Fibroblast of lung (primary cell): ENCODE data around the gene ITPK1. TPM values are rescaled to one million over a fixed set of nuclear protein-coding genes. Genes with fewer than 3 reads are reported as not detected.

Source experiments
- DNase-seq, 2 donors: peaks; one replicate each; pipeline versions ENCODE4 v3.0.0 to v3.0.0-alpha.2; 2010; ENCODE audit warnings: low read depth in 2 of 2
- H2AFZ ChIP-seq: 2 replicates; pipeline ENCODE4 v1.5.1; 2012; ENCODE audit warnings: low read length, control low read depth, inconsistent platforms
- H3K27ac ChIP-seq: 2 replicates; pipeline ENCODE4 v1.5.1; 2011; ENCODE audit warnings: low read length, control low read depth; ENCODE audit not compliant: insufficient read depth
- H3K27me3 ChIP-seq: 2 replicates; pipeline ENCODE4 v1.5.1; 2011; ENCODE audit warnings: mild to moderate bottlenecking, low read length; ENCODE audit not compliant: control insufficient read depth, insufficient read depth
- H3K36me3 ChIP-seq: 2 replicates; pipeline ENCODE4 v1.5.1; 2011; ENCODE audit warnings: low read length; ENCODE audit not compliant: control insufficient read depth, insufficient read depth
- H3K4me1 ChIP-seq: 2 replicates; pipeline ENCODE4 v1.5.1; 2011; ENCODE audit warnings: low read length; ENCODE audit not compliant: control insufficient read depth, insufficient read depth; ENCODE audit errors: extremely low read depth
- H3K4me2 ChIP-seq: 2 replicates; pipeline ENCODE4 v1.5.1; 2011; ENCODE audit warnings: low read length, control low read depth; ENCODE audit not compliant: insufficient read depth; ENCODE audit errors: extremely low read depth
- H3K4me3 ChIP-seq, 4 experiments: fragments of 200-600 bp in 1 of 4; sonication (generic) in 1 of 4; replicated peaks in 1 of 4; 2 replicates each; pipeline ENCODE4 v1.5.1; 2011 to 2016; ENCODE audit warnings: low read length in 4 of 4, low read depth in 3 of 4, mild to moderate bottlenecking in 3 of 4, control low read depth in 2 of 4, inconsistent platforms in 1 of 4, mixed read lengths in 1 of 4; ENCODE audit not compliant: insufficient read depth in 1 of 4; ENCODE audit errors: control extremely low read depth in 1 of 4
- H3K79me2 ChIP-seq: 2 replicates; pipeline ENCODE4 v1.5.1; 2012; ENCODE audit warnings: mild to moderate bottlenecking, low read length, inconsistent platforms; ENCODE audit not compliant: control insufficient read depth, insufficient read depth
- H3K9ac ChIP-seq: 2 replicates; pipeline ENCODE4 v1.5.1; 2011; ENCODE audit warnings: mild to moderate bottlenecking, low read length, control low read depth; ENCODE audit not compliant: insufficient read depth
- H3K9me3 ChIP-seq: 2 replicates; pipeline ENCODE4 v1.5.1; 2012; ENCODE audit warnings: low read depth, low read length; ENCODE audit not compliant: control insufficient read depth, insufficient read depth
- H4K20me1 ChIP-seq: 2 replicates; pipeline ENCODE4 v1.5.1; 2011; ENCODE audit warnings: low read length; ENCODE audit not compliant: control insufficient read depth, insufficient read depth; ENCODE audit errors: extremely low read depth
- EZH2 ChIP-seq: IDR thresholded peaks from 2 replicates; pipeline ENCODE4 v1.5.1; 2012; ENCODE audit warnings: low read length, control low read depth, mild to moderate bottlenecking; ENCODE audit errors: missing control alignments
- polyA plus RNA-seq, 2 donors: library from polyadenylated mRNA; depleted of rRNA in 1 of 2; stranded (reverse) in 1 of 2; unstranded in 1 of 2; fragments of >200 nt; gene quantifications; 2 replicates each; pipeline ENCODE4 v1.2.1, GENCODE V29; 2011 to 2012; ENCODE audit warnings: missing spikeins in 1 of 2
- total RNA-seq: library from RNA; depleted of rRNA; stranded (reverse); fragments of >200 nt; gene quantifications from 2 replicates; pipeline ENCODE4 v1.2.1, GENCODE V29; 2014
- TF ChIP-seq, protein P1 (sequence below), 2 donors: IDR thresholded peaks in 1 of 2; conservative IDR thresholded peaks in 1 of 2; 1 replicate in 1 of 2; 2 replicates in 1 of 2; pipeline ENCODE4 v1.5.1; 2011 to 2012; ENCODE audit warnings: low read length in 2 of 2, control low read depth in 1 of 2, inconsistent platforms in 1 of 2, low read depth in 1 of 2, mild to moderate bottlenecking in 1 of 2

The ITPK1 gene
- total and polyA plus RNA-seq, 2 donors (not counting 1 experiment from before 2014, with no cell fraction given), result 9.2 to 23.1 TPM

DNA sequence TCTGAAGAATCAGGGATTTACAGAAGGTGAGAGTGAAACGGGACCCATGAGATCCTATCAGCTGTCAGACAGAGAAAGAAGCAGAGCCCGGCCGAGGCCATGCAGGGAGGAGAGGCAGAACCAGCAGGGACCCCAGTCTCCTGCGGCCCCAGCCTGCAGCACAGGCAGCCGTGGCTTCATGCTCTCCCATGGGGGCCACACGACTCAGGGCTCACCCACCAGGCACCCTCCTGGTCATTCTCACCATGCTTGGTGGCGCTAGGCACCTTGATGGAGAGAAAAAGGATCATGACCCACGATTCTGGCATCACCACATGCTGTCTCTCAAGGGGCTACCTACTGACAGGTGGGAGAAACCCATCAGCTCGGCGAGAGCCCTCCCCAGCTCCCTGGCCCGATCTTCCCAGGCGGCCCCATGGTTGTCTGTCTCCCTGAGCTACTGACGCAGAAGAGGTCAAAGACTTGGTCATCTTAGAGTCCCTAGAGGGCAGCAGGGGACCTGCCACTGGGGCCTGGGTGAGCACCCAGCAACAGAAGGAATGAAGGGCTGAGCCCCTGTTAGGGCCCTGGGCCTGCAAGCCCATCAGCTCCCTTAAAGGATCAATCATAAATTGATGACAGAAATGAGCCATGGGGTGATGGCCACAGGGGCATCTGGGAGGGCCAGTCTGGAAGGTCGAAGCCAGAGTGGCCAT, 58.0 kb downstream of the ITPK1 start:
- no peaks in the 10 kb centered on the region for H3K27me3 ChIP-seq
- H3K9me3 ChIP-seq, result no peaks in the 10 kb centered on the region
- no peak overlapping the region for H3K4me3 ChIP-seq
- H4K20me1 ChIP-seq, result no peaks in the 10 kb centered on the region
- no peaks in the 10 kb centered on the region for H3K36me3 ChIP-seq
- H3K79me2 ChIP-seq, result no peaks in the 10 kb centered on the region
- no peak overlapping the region for H2AFZ ChIP-seq
- H3K4me2 ChIP-seq, result no peak overlapping the region
- TF ChIP-seq, protein P1, sequence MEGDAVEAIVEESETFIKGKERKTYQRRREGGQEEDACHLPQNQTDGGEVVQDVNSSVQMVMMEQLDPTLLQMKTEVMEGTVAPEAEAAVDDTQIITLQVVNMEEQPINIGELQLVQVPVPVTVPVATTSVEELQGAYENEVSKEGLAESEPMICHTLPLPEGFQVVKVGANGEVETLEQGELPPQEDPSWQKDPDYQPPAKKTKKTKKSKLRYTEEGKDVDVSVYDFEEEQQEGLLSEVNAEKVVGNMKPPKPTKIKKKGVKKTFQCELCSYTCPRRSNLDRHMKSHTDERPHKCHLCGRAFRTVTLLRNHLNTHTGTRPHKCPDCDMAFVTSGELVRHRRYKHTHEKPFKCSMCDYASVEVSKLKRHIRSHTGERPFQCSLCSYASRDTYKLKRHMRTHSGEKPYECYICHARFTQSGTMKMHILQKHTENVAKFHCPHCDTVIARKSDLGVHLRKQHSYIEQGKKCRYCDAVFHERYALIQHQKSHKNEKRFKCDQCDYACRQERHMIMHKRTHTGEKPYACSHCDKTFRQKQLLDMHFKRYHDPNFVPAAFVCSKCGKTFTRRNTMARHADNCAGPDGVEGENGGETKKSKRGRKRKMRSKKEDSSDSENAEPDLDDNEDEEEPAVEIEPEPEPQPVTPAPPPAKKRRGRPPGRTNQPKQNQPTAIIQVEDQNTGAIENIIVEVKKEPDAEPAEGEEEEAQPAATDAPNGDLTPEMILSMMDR (conservative IDR thresholded peaks at IDR 0.05 in 1 of 2, IDR thresholded peaks at IDR 0.05 in 1 of 2; ENCODE audit: low read depth in 1 of 2, low read length in 2 of 2), result no peak
- TF ChIP-seq EZH2, result no peak
- H3K9ac ChIP-seq, result no peak overlapping the region
- no peak for DNase-seq
- H3K27ac ChIP-seq, result peak overlapping the region; percentile 23
- H3K4me1 ChIP-seq, result peaks cover 9% of the 10 kb centered on the region

DNA sequence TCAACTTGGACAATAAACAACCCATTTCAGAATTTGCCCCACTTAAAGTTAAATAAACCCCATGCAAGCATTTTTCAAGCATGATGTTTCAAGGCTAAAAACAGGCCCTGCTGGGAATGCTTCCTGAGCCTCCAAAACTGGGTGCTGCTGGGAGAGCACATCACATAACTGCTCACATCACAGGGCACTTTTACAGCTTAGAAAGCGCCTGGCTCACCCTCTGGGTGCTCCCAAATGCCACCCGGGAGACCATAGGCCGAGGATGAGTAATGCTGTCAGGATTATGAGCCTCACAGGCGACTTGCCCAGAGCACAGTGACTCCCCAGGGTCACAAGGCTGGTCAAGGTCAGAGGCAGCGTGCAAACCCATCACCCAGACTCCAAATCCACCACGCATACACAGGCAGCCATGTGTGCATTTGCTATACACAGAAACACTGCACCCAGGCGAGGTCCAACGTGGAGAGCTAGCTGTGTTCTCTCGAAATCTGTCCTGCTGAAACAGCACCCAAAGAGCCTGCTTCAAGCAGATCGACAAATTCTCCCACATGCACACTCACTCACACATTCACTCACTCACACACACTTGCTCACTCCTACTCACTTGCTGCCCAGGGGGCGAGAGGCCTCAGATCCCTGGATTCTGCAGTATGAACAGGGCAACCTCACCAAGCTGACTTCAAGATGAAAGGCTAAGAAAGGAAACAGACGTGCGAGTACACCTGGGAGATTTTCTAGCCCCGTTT, 58.7 kb downstream of the ITPK1 start:
- Histone ChIP-seq H4K20me1 (no peaks in the 10 kb centered on the region), H3K4me2 (no peak overlapping the region), H3K9me3 (no peaks in the 10 kb centered on the region), H3K4me3 (no peak overlapping the region), H3K27ac (peak overlapping the region; percentile 23), H2AFZ (no peak overlapping the region), H3K79me2 (no peaks in the 10 kb centered on the region), H3K27me3 (no peaks in the 10 kb centered on the region), H3K36me3 (no peaks in the 10 kb centered on the region), H3K4me1 (peaks cover 9% of the 10 kb centered on the region), H3K9ac (no peak overlapping the region)
- no peak for DNase-seq
- TF ChIP-seq, protein P1 (conservative IDR thresholded peaks at IDR 0.05 in 1 of 2, IDR thresholded peaks at IDR 0.05 in 1 of 2; ENCODE audit: low read depth in 1 of 2, low read length in 2 of 2), result no peak
- TF ChIP-seq EZH2, result no peak

- no peaks in the 10 kb centered on the region for H3K36me3 ChIP-seq
- H3K4me3 ChIP-seq, result no peak overlapping the region
- peak in 1 of 2 donors; percentile 33 for DNase-seq
- no peaks in the 10 kb centered on the region for H3K27me3 ChIP-seq
- H3K4me1 ChIP-seq, result peaks cover 9% of the 10 kb centered on the region
- no peak overlapping the region for H3K9ac ChIP-seq
- no peak overlapping the region for H2AFZ ChIP-seq
- H3K27ac ChIP-seq, result no peak overlapping the region
- H4K20me1 ChIP-seq, result no peaks in the 10 kb centered on the region
- no peaks in the 10 kb centered on the region for H3K9me3 ChIP-seq
- no peak for TF ChIP-seq EZH2
- TF ChIP-seq, protein P1 (conservative IDR thresholded peaks at IDR 0.05 in 1 of 2, IDR thresholded peaks at IDR 0.05 in 1 of 2; ENCODE audit: low read depth in 1 of 2, low read length in 2 of 2), result no peak
- H3K4me2 ChIP-seq, result no peak overlapping the region
- H3K79me2 ChIP-seq, result no peaks in the 10 kb centered on the region
Observed at GRCh38 chr14:93056166-93056839, 59.4 kb downstream of the ITPK1 start.
